AG09309 (cell line): Measurements from ENCODE around the gene PLD1.
A peak's percentile ranks its signal among the peaks of the same experiment; 100 is the strongest.

ENCODE experiments used
- DNase-seq: peaks from one replicate; pipeline ENCODE4 v3.0.0-alpha.2; 2010; ENCODE audit warnings: low read depth
- H3K4me3 ChIP-seq: 2 replicates; pipeline ENCODE4 v1.5.1; 2011; ENCODE audit warnings: mild to moderate bottlenecking, low read depth, low read length, moderate library complexity; ENCODE audit not compliant: control insufficient read depth
- TF ChIP-seq, protein P1 (sequence below): IDR thresholded peaks from 2 replicates; pipeline ENCODE4 v1.5.1; 2011; ENCODE audit warnings: mild to moderate bottlenecking, low read depth, low read length, inconsistent platforms; ENCODE audit not compliant: insufficient read depth, control insufficient read depth; ENCODE audit errors: missing control alignments

PLD1 gene

DNA sequence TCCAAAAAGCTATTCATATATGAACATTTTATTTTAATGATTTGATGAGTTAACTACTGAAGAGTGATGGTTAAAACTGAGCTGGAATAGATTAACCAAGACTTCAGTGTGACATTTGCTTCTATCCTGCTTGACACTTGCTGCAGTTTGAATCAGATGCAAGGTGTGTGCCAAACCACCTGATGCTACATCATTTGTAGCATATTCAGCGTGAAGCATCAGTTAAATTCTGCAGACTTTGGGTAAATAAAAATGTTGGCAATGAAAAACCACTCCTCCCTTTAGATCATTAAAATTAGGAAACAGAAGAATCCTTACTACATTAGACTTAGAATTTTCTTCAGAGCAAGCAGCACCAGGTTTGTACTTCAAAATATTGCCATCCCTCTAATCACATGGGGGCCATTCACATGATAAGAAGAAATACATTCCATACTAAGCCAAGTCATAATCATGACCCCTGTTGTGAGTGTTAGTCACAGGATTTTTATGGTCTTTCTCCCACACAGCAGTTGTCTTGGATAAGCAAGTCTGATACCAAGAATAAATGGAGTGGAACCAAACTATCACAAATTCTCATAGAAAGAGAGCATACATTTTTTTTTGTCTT, 189.4 kb downstream of the PLD1 start:
- TF ChIP-seq, protein P1, sequence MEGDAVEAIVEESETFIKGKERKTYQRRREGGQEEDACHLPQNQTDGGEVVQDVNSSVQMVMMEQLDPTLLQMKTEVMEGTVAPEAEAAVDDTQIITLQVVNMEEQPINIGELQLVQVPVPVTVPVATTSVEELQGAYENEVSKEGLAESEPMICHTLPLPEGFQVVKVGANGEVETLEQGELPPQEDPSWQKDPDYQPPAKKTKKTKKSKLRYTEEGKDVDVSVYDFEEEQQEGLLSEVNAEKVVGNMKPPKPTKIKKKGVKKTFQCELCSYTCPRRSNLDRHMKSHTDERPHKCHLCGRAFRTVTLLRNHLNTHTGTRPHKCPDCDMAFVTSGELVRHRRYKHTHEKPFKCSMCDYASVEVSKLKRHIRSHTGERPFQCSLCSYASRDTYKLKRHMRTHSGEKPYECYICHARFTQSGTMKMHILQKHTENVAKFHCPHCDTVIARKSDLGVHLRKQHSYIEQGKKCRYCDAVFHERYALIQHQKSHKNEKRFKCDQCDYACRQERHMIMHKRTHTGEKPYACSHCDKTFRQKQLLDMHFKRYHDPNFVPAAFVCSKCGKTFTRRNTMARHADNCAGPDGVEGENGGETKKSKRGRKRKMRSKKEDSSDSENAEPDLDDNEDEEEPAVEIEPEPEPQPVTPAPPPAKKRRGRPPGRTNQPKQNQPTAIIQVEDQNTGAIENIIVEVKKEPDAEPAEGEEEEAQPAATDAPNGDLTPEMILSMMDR: no peak
- DNase-seq: peak; percentile 25
- no peak overlapping the region for H3K4me3 ChIP-seq

DNA sequence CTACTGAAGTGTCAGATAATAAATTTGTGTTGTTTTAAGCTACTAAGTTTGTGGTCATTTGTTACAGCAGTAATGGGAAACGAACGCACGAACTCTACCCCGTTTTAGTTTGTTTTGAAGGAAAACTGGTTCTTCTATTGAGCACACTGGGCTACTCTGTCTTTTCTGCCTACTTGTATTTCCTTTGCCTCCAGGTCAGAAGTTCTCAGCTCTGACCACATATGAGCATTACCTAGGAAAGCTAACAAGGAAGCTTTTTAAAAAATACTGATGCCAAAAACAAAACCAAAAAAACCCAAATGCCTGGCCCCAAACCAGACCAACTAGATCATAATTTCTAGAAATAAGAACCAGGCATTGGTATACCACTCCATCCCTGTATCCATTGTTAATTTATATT, 193.5 kb downstream of the PLD1 start:
- TF ChIP-seq, protein P1: no peak
- no peak overlapping the region for H3K4me3 ChIP-seq
- DNase-seq: no peak

DNA sequence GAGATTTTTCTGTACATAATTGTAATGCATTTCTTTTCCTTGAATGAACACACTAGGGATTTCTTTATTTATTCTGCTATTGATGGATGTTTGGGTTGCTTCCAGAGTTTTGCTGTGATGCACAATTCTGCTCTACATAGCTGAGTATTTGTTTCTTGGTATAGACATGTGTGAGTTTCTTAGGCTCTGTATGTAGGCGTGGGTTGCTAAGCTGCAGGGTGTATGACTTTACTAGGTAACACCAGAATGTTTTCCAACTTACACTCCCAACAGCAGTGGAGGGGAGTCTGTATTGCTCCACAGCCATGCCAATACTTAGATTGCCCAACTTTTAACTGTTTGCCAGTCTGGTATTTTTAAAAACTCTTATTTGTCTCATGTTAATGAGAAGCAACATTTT, 194.6 kb downstream of the PLD1 start:
- H3K4me3 ChIP-seq: no peak overlapping the region
- TF ChIP-seq, protein P1: no peak
- DNase-seq: no peak

DNA sequence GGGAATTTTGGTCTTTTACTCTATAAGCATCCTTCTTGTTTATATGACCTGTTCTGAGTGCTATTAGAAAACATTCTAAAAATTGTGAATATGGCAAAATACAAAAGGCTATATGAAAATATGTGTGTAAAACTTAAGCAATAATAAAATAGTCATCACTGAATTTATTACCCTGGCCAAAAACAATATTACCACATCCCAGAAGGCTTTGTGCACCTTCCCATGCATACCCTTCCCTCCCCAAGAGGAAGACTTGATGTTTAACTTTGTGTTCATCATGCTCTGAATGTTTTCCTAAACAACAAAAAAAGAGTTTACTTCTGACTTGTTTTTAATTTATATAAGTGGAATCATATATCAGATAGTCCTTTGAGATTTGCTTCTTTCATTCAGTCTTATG, 195.0 kb downstream of the PLD1 start:
- TF ChIP-seq, protein P1: no peak
- no peak for DNase-seq
- H3K4me3 ChIP-seq: no peak overlapping the region

DNA sequence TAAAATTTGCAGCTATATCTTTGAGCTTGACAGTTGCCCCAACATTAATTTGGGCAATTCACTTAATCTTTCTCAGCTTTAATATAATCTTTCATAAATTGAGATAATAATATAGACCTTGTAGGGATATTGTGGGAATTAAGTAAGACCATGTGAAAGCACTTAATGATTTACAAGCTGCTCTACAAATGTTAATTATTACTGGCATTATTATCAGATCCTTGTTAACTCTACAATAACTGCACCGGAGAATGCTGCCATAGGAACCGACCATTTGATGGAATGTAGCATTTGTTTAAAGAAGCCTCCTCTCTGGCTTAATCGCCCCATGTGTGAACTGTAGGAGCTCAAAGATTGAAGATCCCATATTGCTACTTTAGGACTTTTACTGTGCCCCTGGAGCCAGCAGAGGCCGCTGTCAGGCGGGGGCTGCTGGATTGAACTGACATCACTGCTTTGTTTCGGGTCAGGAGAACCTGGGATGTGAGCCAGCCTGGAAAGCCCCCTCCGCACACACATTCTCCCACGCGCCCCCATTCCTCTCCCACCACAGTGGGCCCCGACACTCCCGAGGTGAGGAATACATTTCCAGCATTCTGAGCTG, 195.9 kb downstream of the PLD1 start:
- no peak for DNase-seq
- no peak overlapping the region for H3K4me3 ChIP-seq
- TF ChIP-seq, protein P1: peak; percentile 61

DNA sequence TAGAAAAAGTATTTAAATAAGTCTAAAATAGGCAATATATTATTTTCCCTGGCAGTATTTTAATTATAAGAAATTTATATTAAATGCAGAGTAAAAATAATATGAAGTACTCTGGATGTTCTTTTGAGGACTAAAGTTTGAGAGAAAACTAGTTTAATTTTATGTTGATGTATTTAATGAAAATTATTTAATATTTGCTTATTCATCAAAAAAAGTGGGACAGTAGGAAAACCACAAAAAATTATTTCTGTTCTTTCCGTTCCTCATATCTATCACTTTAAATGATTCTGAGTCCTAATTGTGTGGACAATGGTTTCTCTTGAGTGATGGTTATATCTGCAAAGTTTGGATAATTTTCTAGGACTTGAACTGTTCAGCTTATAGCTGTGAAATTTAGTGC, 202.8 kb downstream of the PLD1 start:
- TF ChIP-seq, protein P1: no peak
- no peak overlapping the region for H3K4me3 ChIP-seq
- DNase-seq: no peak
